Thyroid gland (tissue), 4 donors: ENCODE measurements around the gene ADAMTS12.

Experiments
- CTCF ChIP-seq, 6 experiments: fragments of 200-600 bp in 3 of 6; fragments of 450-650 bp in 3 of 6; sonication (generic) in 3 of 6; IDR thresholded peaks; one replicate each; pipeline ENCODE4 v1.5.1; 2016 to 2019; ENCODE audit warnings: antibody characterized with exemption in 6 of 6, mild to moderate bottlenecking in 2 of 6, inconsistent platforms in 1 of 6, moderate library complexity in 1 of 6
- POLR2A ChIP-seq, 2 donors: fragments of 450-650 bp; IDR thresholded peaks; one replicate each; pipeline ENCODE4 v1.6.1; 2017; ENCODE audit warnings: antibody characterized with exemption in 2 of 2, mild to moderate bottlenecking in 2 of 2, moderate library complexity in 1 of 2

DNA sequence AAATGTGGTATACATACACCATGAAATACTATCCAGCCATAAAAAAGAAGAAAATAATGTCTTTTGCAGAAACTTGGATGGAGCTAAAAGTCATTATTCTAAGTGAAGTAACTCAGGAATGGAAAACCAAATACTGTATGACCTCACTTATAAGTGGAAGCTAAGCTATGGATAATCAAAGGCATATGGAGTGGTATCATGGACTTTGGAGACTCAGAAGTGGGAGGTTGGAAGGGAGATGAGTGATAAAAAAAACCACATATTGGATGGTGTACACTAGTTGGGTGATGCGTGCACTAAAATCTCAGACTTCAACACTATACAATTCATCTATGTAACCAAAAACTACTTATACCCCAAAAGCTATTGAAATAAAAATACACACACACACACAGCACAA is 24.5 kb downstream of the ADAMTS12 start:
- no peak for TF ChIP-seq POLR2A (IDR thresholded peaks at IDR 0.05)
- TF ChIP-seq CTCF (IDR thresholded peaks at IDR 0.05): no peak
